Urinary bladder (tissue), 4 donors: ENCODE measurements around the gene ACER1. TPM values are rescaled to one million over a fixed set of nuclear protein-coding genes. Genes with fewer than 3 reads are reported as not detected.

Experiments
- DNase-seq: peaks from one replicate; pipeline ENCODE4 v3.0.0-alpha.2; 2015; ENCODE audit errors: extremely low spot score
- H3K27ac ChIP-seq: one replicate; pipeline ENCODE4 v1.5.1; 2013; ENCODE audit warnings: low read depth, mild to moderate bottlenecking, moderate library complexity
- H3K36me3 ChIP-seq: one replicate; pipeline ENCODE4 v1.6.1; 2013; ENCODE audit warnings: mild to moderate bottlenecking, moderate library complexity; ENCODE audit not compliant: insufficient read depth
- H3K4me1 ChIP-seq: one replicate; pipeline ENCODE4 v1.6.1; 2013; ENCODE audit warnings: mild to moderate bottlenecking, moderate library complexity; ENCODE audit not compliant: insufficient read depth
- H3K4me3 ChIP-seq: one replicate; pipeline ENCODE4 v1.5.1; 2013; ENCODE audit warnings: low read depth, low read length
- WGBS: extraction: QIAGEN DNeasy Blood & Tissue Kit; methylation state at CpG from one replicate; pipeline ENCODE4 v1.1.7; 2013; 5-methylcytosine and 5-hydroxymethylcytosine counted together
- polyA plus RNA-seq: library from polyadenylated mRNA; stranded (reverse); fragments of 200-250 nt; gene quantifications from one replicate; pipeline ENCODE4 v1.2.3, GENCODE V29; 2013
- total RNA-seq: library from RNA; depleted of rRNA; stranded (reverse); fragments of >200 nt; gene quantifications from one replicate; pipeline ENCODE4 v1.2.3, GENCODE V29; 2014
- donor health status: healthy with polysubstance abuse.
- donor health status: healthy.

The ACER1 gene
- total and polyA plus RNA-seq, 2 donors, result 0.11 TPM; not detected in 1

DNA sequence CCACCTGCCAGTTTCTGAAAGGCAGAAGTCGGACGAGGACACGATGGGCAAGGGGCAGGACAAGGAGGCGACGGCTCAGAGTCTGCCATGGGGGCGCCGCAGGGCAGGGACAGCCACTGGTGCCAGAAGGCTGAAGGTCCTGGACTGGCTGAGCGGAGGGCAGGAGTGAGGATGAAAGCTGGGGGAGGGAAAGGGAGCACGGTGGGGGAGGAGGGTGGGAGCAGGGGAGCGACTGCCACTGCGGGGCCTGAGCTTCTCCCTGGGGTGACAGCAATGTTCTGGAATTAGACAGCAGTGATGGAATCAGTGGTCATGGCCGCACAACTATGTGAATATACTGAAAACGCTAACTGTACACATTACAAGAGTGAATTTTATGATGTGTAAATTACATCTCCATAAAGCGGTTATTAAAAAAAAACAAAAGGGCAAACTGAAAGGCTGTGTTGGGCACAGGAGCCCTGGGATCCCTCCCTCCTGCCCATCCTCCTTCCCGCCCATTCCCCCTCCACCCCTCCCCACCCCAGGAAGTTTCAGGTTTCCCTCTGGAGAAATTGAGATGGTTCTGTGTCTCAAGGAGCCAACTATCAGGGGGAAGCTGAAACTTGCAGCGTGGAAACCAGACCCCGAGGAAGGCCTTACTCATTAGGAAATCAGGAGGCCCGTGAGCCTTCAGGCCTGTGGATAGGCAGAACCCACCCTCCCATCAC is 69.5 kb downstream of the ACER1 start:
- no peak for DNase-seq
- Histone ChIP-seq H3K27ac (no peak overlapping the region), H3K4me3 (no peak overlapping the region), H3K4me1 (no peaks in the 10 kb centered on the region), H3K36me3 (no peaks in the 10 kb centered on the region)
- 61% methylated on average over 18 of the region's 18 CpGs for WGBS

DNA sequence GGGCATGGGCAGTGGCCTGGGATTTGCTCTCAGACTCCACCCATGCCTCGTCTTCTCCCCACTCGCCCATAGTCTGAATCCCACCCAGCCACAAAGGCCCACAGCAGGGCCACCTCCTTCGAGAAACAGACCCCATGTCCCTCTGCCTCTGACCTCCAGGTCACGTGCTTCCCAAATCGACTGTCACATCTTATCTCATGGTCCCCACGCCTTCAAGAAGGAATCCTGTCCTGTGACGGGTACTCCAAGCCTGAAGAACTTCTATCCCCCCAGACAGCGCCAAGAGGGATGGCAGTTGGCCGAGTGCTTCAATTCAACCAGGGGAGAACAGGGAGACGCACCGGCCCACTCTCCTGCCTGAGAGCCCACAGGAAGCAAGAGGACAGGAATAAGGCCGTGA is 70.1 kb downstream of the ACER1 start:
- WGBS, result 69% methylated on average over 12 of the region's 12 CpGs
- Histone ChIP-seq H3K36me3 (no peaks in the 10 kb centered on the region), H3K27ac (no peak overlapping the region), H3K4me1 (no peaks in the 10 kb centered on the region), H3K4me3 (no peak overlapping the region)
- no peak for DNase-seq

DNA sequence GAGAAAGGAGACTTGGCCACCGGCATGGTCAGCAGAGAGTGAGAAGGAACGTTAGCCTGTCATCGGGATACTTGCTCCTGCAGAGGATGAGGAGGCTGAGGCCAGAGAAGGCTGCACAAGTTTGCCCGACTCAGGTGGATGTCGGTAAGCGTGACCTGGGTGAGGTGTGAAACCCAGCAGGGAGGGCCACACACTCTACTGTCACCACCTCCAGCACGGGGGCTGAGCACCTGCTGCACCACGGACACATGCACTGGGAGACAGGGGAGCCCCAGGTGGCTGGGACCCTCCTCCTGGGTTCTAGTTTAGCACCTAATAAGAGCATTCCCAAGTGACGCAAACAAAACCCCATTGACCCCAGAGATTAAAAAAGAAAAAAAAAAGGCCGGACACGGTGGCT is 70.9 kb downstream of the ACER1 start:
- Histone ChIP-seq H3K4me1 (no peaks in the 10 kb centered on the region), H3K4me3 (no peak overlapping the region), H3K27ac (no peak overlapping the region), H3K36me3 (no peaks in the 10 kb centered on the region)
- no peak for DNase-seq
- 93% methylated on average over 11 of the region's 11 CpGs for WGBS

DNA sequence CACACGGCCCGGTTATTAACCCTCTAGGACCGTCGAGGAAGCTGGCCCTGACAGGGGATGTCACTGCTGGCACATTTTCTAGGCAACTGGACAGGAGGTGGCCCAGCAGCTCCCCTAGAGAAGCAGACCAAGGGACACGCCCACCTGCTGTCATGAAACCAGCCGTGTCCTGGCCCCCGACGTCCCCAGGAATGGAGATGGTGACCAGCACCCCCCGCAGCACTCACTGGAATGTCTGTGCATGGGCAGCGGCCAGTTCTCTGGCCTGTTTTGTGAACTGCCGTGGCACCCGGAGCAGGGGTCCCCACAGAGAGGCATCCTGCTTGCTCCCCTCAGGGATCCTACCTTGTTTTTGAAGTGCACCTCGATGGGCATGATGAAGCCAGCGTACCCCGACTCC is 71.5 kb downstream of the ACER1 start:
- H3K4me3 ChIP-seq, result no peak overlapping the region
- H3K27ac ChIP-seq, result no peak overlapping the region
- H3K4me1 ChIP-seq, result no peaks in the 10 kb centered on the region
- WGBS, result 69% methylated on average over 15 of the region's 15 CpGs
- no peak for DNase-seq
- no peaks in the 10 kb centered on the region for H3K36me3 ChIP-seq

DNA sequence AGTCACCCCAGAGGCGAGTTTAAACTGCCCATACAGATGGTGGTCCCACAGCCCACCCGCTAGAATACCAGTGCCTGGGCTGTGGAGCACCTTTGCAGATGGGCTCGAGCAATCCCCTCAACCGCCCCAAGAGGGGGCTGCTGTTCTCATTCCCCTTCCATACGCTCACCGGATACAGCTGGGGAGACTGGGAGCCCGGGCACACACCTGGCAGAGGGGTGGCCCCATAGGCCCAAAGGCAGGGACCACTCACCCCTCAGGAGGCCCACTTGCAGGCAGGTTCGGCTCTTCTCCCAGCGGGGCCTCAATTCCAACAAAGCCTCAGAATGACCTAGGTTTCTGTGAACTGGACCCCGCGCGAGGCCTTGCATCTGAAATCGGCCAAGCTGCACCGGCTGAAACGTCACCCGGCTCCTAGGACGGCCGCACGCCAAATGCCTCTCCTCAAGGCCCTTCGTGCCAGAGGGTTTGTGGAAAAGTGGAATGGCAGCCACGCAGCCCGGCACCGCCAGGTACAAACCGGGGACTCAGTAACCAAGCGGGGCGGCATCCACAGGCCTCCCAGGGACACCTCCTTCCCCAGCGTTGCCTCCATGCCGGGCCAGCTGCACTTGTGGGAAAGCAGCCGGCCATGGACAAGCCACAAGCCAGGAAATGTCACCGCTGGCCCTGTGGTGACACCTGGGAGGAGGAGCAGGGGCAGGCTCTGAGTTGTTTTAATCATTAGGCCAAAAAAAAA is 72.3 kb downstream of the ACER1 start:
- no peak overlapping the region for H3K4me3 ChIP-seq
- WGBS, result 86% methylated on average over 30 of the region's 30 CpGs
- no peak overlapping the region for H3K27ac ChIP-seq
- DNase-seq, result no peak
- H3K36me3 ChIP-seq, result no peaks in the 10 kb centered on the region
- no peaks in the 10 kb centered on the region for H3K4me1 ChIP-seq

DNA sequence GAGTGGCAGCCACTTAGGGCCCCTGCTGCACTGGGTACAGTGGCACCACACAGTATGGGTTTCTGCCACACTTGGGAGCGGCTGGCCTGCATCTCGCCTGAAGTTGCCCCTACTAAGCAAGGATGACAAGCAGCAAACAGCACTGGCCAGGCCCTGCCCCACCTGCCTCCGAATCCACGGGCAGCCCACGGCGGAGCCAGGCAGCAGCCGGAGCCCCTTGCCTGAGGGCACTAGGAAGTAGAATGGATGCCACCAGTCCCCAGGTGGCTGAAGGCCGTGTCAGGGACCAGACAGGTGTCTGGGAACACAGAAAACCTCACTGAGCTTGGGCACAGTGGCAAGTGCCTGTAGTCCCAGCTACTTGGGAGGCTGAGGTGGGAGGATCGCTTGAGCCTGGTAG is 73.0 kb downstream of the ACER1 start:
- Histone ChIP-seq H3K4me3 (no peak overlapping the region), H3K27ac (no peak overlapping the region), H3K4me1 (no peaks in the 10 kb centered on the region), H3K36me3 (no peaks in the 10 kb centered on the region)
- WGBS, result 93% methylated on average over 9 of the region's 9 CpGs
- DNase-seq, result no peak

DNA sequence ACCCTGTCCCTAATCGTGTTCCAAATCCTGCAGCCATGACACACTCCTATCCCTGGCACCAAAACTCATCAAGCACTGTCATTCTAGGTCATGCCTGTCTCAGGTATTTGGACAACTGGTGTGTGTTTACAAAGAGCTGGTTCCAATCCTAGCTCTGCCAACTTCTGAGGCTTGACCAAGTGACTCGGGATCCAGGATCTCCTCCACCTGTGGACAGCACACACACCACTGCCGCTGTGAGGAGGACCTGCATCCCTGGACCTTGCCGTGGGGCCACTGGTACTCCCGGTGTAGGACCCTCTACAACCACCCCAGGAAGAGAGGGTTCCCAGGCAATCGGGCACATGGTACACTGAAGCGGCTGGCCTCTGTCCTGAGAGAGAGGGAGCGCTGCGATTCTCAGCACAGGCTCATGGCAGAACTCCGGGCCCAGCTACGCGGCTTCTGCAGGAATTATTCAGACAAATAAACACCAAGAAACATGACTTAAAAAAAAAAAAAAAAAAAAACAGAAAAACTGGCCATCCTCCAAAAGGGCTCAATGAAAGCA is 74.0 kb downstream of the ACER1 start:
- no peak for DNase-seq
- no peaks in the 10 kb centered on the region for H3K36me3 ChIP-seq
- H3K27ac ChIP-seq, result no peak overlapping the region
- no peak overlapping the region for H3K4me3 ChIP-seq
- WGBS, result 41% methylated on average over 12 of the region's 12 CpGs
- no peaks in the 10 kb centered on the region for H3K4me1 ChIP-seq

DNA sequence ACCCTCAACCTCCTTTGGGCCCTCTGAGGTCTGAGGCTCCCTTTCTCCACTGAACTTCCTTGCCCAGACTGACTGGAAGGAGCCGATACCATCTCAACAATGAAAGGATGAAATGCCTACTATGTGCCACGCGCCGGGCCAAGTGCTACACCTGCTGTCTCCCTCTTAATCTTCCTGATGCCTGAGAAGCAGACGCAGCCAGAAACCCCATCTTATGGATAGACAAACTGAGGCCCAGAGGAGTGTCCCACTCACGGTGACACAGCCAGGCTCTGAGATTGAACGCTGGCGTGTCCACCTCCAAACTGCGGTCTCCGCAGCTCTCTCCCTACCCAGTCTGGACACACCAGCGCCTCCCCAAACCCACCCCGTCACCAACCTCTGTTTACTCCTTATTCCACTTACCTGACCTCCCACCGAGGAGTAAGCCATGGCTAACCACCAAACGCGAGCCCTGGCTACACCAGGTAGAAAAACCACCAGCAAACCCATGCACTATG is 74.5 kb downstream of the ACER1 start:
- 92% methylated on average over 15 of the region's 15 CpGs for WGBS
- Histone ChIP-seq H3K4me3 (no peak overlapping the region), H3K4me1 (no peaks in the 10 kb centered on the region), H3K27ac (no peak overlapping the region), H3K36me3 (no peaks in the 10 kb centered on the region)
- no peak for DNase-seq

Other genes starting within 250 kb of the ACER1 start
- 13.4 TPM for gene RFX2, start 223.1 kb downstream of the ACER1 start, total RNA-seq
- gene RFX2, start 223.1 kb downstream of the ACER1 start, polyA plus RNA-seq, result 12.8 TPM
- gene ACSBG2, start 197.9 kb downstream of the ACER1 start, total RNA-seq, result not detected
- not detected for gene ACSBG2, start 197.9 kb downstream of the ACER1 start, polyA plus RNA-seq
- gene MLLT1, start 53.6 kb downstream of the ACER1 start, total RNA-seq, result 7.5 TPM
- gene MLLT1, start 53.6 kb downstream of the ACER1 start, polyA plus RNA-seq, result 46.6 TPM
- gene CLPP, start 27.9 kb upstream of the ACER1 start, total RNA-seq, result 20.6 TPM
- gene CLPP, start 27.9 kb upstream of the ACER1 start, polyA plus RNA-seq, result 91.7 TPM
- 38.4 TPM for gene ALKBH7, start 39.2 kb upstream of the ACER1 start, total RNA-seq
- gene ALKBH7, start 39.2 kb upstream of the ACER1 start, polyA plus RNA-seq, result 77.4 TPM
- 1.4 TPM for gene PSPN, start 42.3 kb upstream of the ACER1 start, total RNA-seq
- 0.94 TPM for gene PSPN, start 42.3 kb upstream of the ACER1 start, polyA plus RNA-seq
- gene GTF2F1, start 59.6 kb upstream of the ACER1 start, total RNA-seq, result 24.4 TPM
- 53.2 TPM for gene GTF2F1, start 59.6 kb upstream of the ACER1 start, polyA plus RNA-seq
- 85.5 TPM for gene KHSRP, start 91.2 kb upstream of the ACER1 start, total RNA-seq
- gene KHSRP, start 91.2 kb upstream of the ACER1 start, polyA plus RNA-seq, result 167 TPM
- gene SLC25A41, start 100.2 kb upstream of the ACER1 start, total RNA-seq, result not detected
- gene SLC25A41, start 100.2 kb upstream of the ACER1 start, polyA plus RNA-seq, result 1.0 TPM
- gene SLC25A23, start 126.2 kb upstream of the ACER1 start, total RNA-seq, result 24.1 TPM
- 91.1 TPM for gene SLC25A23, start 126.2 kb upstream of the ACER1 start, polyA plus RNA-seq
- gene CRB3, start 130.7 kb upstream of the ACER1 start, total RNA-seq, result 4.4 TPM
- gene CRB3, start 130.7 kb upstream of the ACER1 start, polyA plus RNA-seq, result 6.1 TPM
- 0.63 TPM for gene DENND1C, start 148.2 kb upstream of the ACER1 start, total RNA-seq
- gene DENND1C, start 148.2 kb upstream of the ACER1 start, polyA plus RNA-seq, result 1.4 TPM
- gene TUBB4A, start 168.7 kb upstream of the ACER1 start, total RNA-seq, result 2.5 TPM
- gene TUBB4A, start 168.7 kb upstream of the ACER1 start, polyA plus RNA-seq, result 2.6 TPM
- gene TNFSF9, start 197.4 kb upstream of the ACER1 start, total RNA-seq, result 0.53 TPM
- 0.91 TPM for gene TNFSF9, start 197.4 kb upstream of the ACER1 start, polyA plus RNA-seq